NCI-H1092 treated with DMSO at 0.1 percent for 48 hours (cell line): ENCODE results near the gene ZDHHC1.
"Not testable (repeated sequence)": the region's sequence is repeated elsewhere in the genome, so short reads cannot be mapped to it uniquely, and the experiment has no call there.

Experiments
- DNase-seq: peaks from one replicate; lab custom pipeline; 2025; lab: John Stamatoyannopoulos, UW

The ZDHHC1 gene

GRCh38 chr16:67430977-67431774 lies 14.9 kb upstream of the ZDHHC1 start, which contains the start of gene HSD11B2:
HSD11B2 (plus strand) TSS chr16:67431121; CDS start chr16:67431249, 128 bp downstream.
- DNase-seq = peak; percentile 58

- DNase-seq = peak; percentile 43
Measured at GRCh38 chr16:67430504-67430976, 14.3 kb upstream of the ZDHHC1 start.

- DNase-seq = no peak
Measured at GRCh38 chr16:67429799-67430503, 13.7 kb upstream of the ZDHHC1 start.

GRCh38 chr16:67429053-67429798 lies 12.9 kb upstream of the ZDHHC1 start:
- no peak for DNase-seq

- peak; percentile 78 for DNase-seq
Measured at GRCh38 chr16:67428146-67428731, 12.0 kb upstream of the ZDHHC1 start.

GRCh38 chr16:67426950-67427349 lies 10.7 kb upstream of the ZDHHC1 start:
- DNase-seq = no peak

GRCh38 chr16:67426022-67426421 lies 9.7 kb upstream of the ZDHHC1 start:
- DNase-seq = no peak

GRCh38 chr16:67425580-67425979 lies 9.3 kb upstream of the ZDHHC1 start:
- DNase-seq = no peak

GRCh38 chr16:67425061-67425460 lies 8.8 kb upstream of the ZDHHC1 start:
- no peak for DNase-seq

- DNase-seq = no peak
Measured at GRCh38 chr16:67424261-67424615, 8.0 kb upstream of the ZDHHC1 start.

GRCh38 chr16:67423611-67424260 lies 7.5 kb upstream of the ZDHHC1 start:
- DNase-seq = no peak

GRCh38 chr16:67423015-67423414 lies 6.7 kb upstream of the ZDHHC1 start:
- no peak for DNase-seq

GRCh38 chr16:67421030-67421429 lies 4.8 kb upstream of the ZDHHC1 start:
- no peak for DNase-seq

GRCh38 chr16:67419931-67420330 lies 3.7 kb upstream of the ZDHHC1 start:
- no peak for DNase-seq

GRCh38 chr16:67419502-67419901 lies 3.2 kb upstream of the ZDHHC1 start:
- DNase-seq = no peak

GRCh38 chr16:67417333-67418061 lies 1.2 kb upstream of the ZDHHC1 start:
- no peak for DNase-seq

GRCh38 chr16:67415421-67415820 lies 856 bp downstream of the ZDHHC1 start:
- not testable (repeated sequence) for DNase-seq

- DNase-seq = no peak
Measured at GRCh38 chr16:67413978-67414911, 2.0 kb downstream of the ZDHHC1 start.

- no peak for DNase-seq
Measured at GRCh38 chr16:67412294-67412693, 4.0 kb downstream of the ZDHHC1 start.

- DNase-seq = no peak
Measured at GRCh38 chr16:67411339-67411738, 4.9 kb downstream of the ZDHHC1 start.
